ENCODE results near the gene FAM219A. TPM values are rescaled to one million over a fixed set of nuclear protein-coding genes. Genes with fewer than 3 reads are reported as not detected.

Gene FAM219A
- total RNA-seq, 4 donors from 2014 or later = 12.6 to 19.2 (median 17.0) TPM

GRCh38 chr9:34392511-34392910 lies 65.9 kb downstream of the FAM219A start:
- H3K36me3 ChIP-seq = peaks cover 0 to 6% (median 4%) of the 10 kb centered on the region in 4 donors
- no peaks in the 10 kb centered on the region for H3K9me3 ChIP-seq
- no peak overlapping the region for H3K27ac ChIP-seq (replicated peaks in 1 of 4)
- no peak for TF ChIP-seq POLR2AphosphoS5 (IDR thresholded peaks at IDR 0.05)
- DNase-seq (ENCODE audit: extremely low spot score) = no peak
- H3K4me3 ChIP-seq = no peak overlapping the region
- no peaks in the 10 kb centered on the region for H3K27me3 ChIP-seq
- WGBS = 91% methylated on average over 1 of the region's 1 CpG
- H3K4me1 ChIP-seq = no peaks in the 10 kb centered on the region
- intact Hi-C loops (cut with DNase I) = no loop called here

DNA sequence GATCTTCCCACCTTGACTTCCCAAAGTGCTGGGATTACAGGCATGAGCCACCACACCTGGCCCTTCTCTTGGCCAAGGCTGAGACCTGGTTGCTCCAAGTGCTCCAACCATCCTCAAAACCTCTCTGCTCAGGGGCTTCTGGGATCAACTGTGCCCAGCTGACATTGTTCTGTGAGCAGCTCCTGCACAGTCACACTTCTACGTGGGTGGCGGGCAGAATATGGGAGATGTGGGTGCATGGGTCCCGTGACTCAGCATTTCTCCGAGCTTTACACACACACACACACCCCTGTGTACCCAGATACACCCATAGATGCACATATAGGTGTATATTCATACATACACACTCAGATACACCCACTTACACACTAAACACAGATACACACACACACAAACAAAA lies 71.1 kb downstream of the FAM219A start:
- TF ChIP-seq POLR2AphosphoS5 (IDR thresholded peaks at IDR 0.05) (no peak), CTCF (IDR thresholded peaks at IDR 0.05) (no peak), EP300 (IDR thresholded peaks at IDR 0.05) (no peak)
- Histone ChIP-seq H3K36me3 (no peaks in the 10 kb centered on the region), H3K4me1 (peaks cover 0 to under 1% (median 0%) of the 10 kb centered on the region in 4 donors), H3K9me3 (no peaks in the 10 kb centered on the region), H3K27ac (replicated peaks in 1 of 4) (no peak overlapping the region), H3K4me3 (no peak overlapping the region), H3K27me3 (no peaks in the 10 kb centered on the region)
- no peak for DNase-seq (ENCODE audit: extremely low spot score)
- 85% methylated on average over 4 of the region's 4 CpGs for WGBS
- intact Hi-C loops (cut with DNase I) = no loop called here

DNA sequence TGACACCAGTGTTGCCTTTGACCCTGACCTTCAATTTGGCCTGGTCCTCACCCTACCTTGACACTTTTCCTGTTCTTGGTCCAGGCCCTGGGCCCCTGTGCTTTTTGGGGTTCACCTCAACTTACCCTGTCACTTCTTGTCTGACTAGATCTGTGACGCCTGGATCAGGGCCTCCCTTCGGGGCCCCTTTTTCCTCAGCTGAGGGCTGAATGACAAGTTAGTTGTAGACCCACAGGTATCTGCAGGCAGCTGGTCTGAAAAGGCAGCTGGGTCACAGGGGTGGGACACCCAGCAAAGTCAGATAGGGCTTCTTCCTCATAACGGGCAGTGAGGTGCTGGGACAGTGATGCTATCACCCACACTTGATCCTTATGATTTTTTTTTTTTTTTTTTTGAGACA lies 71.7 kb downstream of the FAM219A start:
- no peaks in the 10 kb centered on the region for H3K36me3 ChIP-seq
- no peak overlapping the region for H3K4me3 ChIP-seq
- no peaks in the 10 kb centered on the region for H3K9me3 ChIP-seq
- H3K4me1 ChIP-seq = peaks cover 0 to 6% (median 5%) of the 10 kb centered on the region in 4 donors
- intact Hi-C loops (cut with DNase I) = no loop called here
- TF ChIP-seq EP300 (IDR thresholded peaks at IDR 0.05) (no peak), POLR2AphosphoS5 (IDR thresholded peaks at IDR 0.05) (no peak), POLR2A (IDR thresholded peaks at IDR 0.05; ENCODE audit: low read depth) (no peak), CTCF (IDR thresholded peaks at IDR 0.05) (no peak)
- WGBS = 88% methylated on average over 2 of the region's 3 CpGs
- H3K27ac ChIP-seq (replicated peaks in 1 of 4) = no peak overlapping the region
- no peak for DNase-seq (ENCODE audit: extremely low spot score)
- H3K27me3 ChIP-seq = no peaks in the 10 kb centered on the region

- Histone ChIP-seq H3K4me3 (no peak overlapping the region), H3K27me3 (no peaks in the 10 kb centered on the region), H3K4me1 (peaks cover 0 to 16% (median 14%) of the 10 kb centered on the region in 4 donors), H3K36me3 (no peaks in the 10 kb centered on the region), H3K27ac (replicated peaks in 1 of 4) (no peak overlapping the region), H3K9me3 (no peaks in the 10 kb centered on the region)
- DNase-seq (ENCODE audit: extremely low spot score) = no peak
- intact Hi-C loops (cut with DNase I) = no loop called here
- TF ChIP-seq EP300 (IDR thresholded peaks at IDR 0.05) (no peak), CTCF (IDR thresholded peaks at IDR 0.05) (no peak), POLR2A (IDR thresholded peaks at IDR 0.05; ENCODE audit: low read depth) (no peak)
- WGBS = 85% methylated on average over 6 of the region's 6 CpGs
Observed at GRCh38 chr9:34385561-34386230, 72.7 kb downstream of the FAM219A start.

DNA sequence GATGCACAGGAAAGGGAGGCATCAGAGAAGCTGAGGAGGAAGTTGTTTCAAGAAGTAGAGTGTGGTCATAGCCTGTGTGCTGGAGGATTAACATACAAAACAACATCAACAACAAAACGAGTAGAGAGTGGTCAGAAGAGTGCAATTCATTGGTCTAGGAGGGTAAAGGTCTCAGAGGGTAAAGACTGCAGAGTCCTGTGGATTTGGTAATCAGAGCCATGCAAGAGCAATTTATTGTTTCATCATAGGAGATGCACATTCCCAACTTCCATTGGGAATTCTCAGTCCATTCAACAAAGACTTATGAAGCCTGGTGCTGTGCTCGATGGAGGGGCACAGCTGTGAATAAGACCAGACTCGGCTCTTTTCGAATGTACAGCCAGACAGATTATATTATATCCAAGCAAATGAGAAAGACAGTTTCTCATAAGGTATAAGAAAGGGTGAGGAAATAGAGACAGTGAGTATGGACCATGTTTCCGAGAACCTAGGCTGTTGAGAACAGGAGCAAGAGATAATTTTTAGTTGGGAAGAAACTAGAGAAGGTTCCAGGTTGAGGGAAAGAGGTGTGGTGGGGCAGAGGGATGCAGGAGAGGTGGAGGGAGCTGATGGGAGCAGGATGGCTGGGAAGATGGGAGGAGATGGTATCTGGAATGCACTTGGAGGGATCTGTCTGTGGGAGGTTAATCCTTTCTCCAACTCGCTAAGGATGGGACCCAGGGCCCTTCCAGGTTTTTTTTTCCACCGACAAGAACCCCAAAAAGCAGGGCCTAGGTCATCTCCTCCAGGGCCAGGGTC lies 73.8 kb downstream of the FAM219A start:
- H3K36me3 ChIP-seq = no peaks in the 10 kb centered on the region
- WGBS = 79% methylated on average over 7 of the region's 7 CpGs
- H3K9me3 ChIP-seq = no peaks in the 10 kb centered on the region
- DNase-seq (ENCODE audit: extremely low spot score) = no peak
- intact Hi-C loops (cut with DNase I) = no loop called here
- peaks cover 10 to 27% (median 25%) of the 10 kb centered on the region in 4 donors for H3K4me1 ChIP-seq
- no peak overlapping the region for H3K4me3 ChIP-seq
- TF ChIP-seq POLR2A (IDR thresholded peaks at IDR 0.05; ENCODE audit: low read depth) (no peak), CTCF (IDR thresholded peaks at IDR 0.05) (no peak), POLR2AphosphoS5 (IDR thresholded peaks at IDR 0.05) (no peak), EP300 (IDR thresholded peaks at IDR 0.05) (no peak)
- no peaks in the 10 kb centered on the region for H3K27me3 ChIP-seq
- no peak overlapping the region for H3K27ac ChIP-seq (replicated peaks in 1 of 4)

Measured in esophagus muscularis mucosa (tissue), 4 donors.